ENCODE data around the gene EGLN2. TPM values are rescaled to one million over a fixed set of nuclear protein-coding genes. Genes with fewer than 3 reads are reported as not detected.

EGLN2 gene
- total RNA-seq, 2 donors from 2014 or later, result 113 to 127 TPM

DNA sequence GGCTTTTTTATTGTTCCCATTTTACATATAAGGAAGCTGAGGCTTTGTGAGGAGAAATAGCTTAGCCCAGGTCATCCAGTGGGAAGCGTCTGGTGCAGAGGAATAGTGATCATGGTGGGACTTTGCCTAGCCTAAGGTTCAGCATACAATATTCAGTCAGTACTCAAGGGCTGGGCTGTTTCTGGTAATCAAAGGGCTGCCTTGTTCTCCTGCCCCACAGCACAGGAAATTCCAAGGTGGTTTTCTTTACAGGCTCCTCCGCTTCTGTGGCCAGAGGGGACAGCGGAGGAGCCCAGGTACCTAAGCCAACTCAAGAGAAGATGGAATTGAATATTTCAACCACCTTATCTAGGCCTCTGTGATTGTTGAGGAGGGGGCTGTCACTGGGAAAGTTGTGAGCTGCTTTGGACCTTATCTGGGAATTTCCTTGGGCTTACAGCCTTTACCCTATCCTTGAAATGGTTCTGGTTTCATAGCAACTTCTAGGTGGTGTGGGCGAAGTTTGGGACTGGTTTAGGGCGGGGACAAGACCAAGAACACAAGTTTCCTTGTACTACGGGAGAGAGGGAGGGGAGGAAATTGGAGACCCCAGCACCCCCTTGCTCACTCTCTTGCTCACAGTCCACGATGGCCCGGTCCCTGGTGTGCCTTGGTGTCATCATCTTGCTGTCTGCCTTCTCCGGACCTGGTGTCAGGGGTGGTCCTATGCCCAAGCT is 23.9 kb upstream of the EGLN2 start, which contains the start of gene MIA:
MIA (plus strand) TSS at position 606 of the 716 bp plus-strand sequence; CDS start at position 628, 22 bp downstream.
- ATAC-seq (ENCODE audit: insufficient number of reproducible peaks, low FRiP score, low read depth) (no peak), DNase-seq (ENCODE audit: low spot score) (no peak)
- H3K27ac ChIP-seq, result no peak within 1 kb of the TSS

GRCh38 chr19:40775632-40776022 is 23.4 kb upstream of the EGLN2 start:
- no peak overlapping the region for H3K27ac ChIP-seq
- ATAC-seq (ENCODE audit: insufficient number of reproducible peaks, low FRiP score, low read depth), result no peak
- peaks cover 13 to 23% of the 10 kb centered on the region in 2 donors for H3K4me1 ChIP-seq (ENCODE audit: control insufficient read depth in 1 of 2, low read depth in 2 of 2)
- H3K27me3 ChIP-seq (replicated peaks; ENCODE audit: insufficient read depth), result no peaks in the 10 kb centered on the region
- H3K4me3 ChIP-seq, result no peak overlapping the region
- TF ChIP-seq, protein P1, sequence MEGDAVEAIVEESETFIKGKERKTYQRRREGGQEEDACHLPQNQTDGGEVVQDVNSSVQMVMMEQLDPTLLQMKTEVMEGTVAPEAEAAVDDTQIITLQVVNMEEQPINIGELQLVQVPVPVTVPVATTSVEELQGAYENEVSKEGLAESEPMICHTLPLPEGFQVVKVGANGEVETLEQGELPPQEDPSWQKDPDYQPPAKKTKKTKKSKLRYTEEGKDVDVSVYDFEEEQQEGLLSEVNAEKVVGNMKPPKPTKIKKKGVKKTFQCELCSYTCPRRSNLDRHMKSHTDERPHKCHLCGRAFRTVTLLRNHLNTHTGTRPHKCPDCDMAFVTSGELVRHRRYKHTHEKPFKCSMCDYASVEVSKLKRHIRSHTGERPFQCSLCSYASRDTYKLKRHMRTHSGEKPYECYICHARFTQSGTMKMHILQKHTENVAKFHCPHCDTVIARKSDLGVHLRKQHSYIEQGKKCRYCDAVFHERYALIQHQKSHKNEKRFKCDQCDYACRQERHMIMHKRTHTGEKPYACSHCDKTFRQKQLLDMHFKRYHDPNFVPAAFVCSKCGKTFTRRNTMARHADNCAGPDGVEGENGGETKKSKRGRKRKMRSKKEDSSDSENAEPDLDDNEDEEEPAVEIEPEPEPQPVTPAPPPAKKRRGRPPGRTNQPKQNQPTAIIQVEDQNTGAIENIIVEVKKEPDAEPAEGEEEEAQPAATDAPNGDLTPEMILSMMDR (IDR thresholded peaks at IDR 0.05), result no peak
- DNase-seq (ENCODE audit: low spot score), result no peak
- no peaks in the 10 kb centered on the region for H3K9me3 ChIP-seq
- H3K36me3 ChIP-seq, result no peaks in the 10 kb centered on the region

More for the DNA sequence above, 23.9 kb upstream of the EGLN2 start, which contains the start of gene MIA:
- H3K4me3 ChIP-seq, result no peak within 1 kb of the TSS
- H3K9me3 ChIP-seq, result no peaks in the 10 kb centered on the region
- H3K27me3 ChIP-seq (replicated peaks; ENCODE audit: insufficient read depth), result no peaks in the 10 kb centered on the region
- TF ChIP-seq, protein P1 (IDR thresholded peaks at IDR 0.05), result no peak
- H3K4me1 ChIP-seq (ENCODE audit: control insufficient read depth in 1 of 2, low read depth in 2 of 2), result peaks cover 13 to 23% of the 10 kb centered on the region in 2 donors
- H3K36me3 ChIP-seq, result no peaks in the 10 kb centered on the region

GRCh38 chr19:40776364-40776763 is 22.6 kb upstream of the EGLN2 start:
- no peaks in the 10 kb centered on the region for H3K9me3 ChIP-seq
- TF ChIP-seq, protein P1 (IDR thresholded peaks at IDR 0.05), result no peak
- H3K36me3 ChIP-seq, result no peaks in the 10 kb centered on the region
- peaks cover 13 to 23% of the 10 kb centered on the region in 2 donors for H3K4me1 ChIP-seq (ENCODE audit: control insufficient read depth in 1 of 2, low read depth in 2 of 2)
- no peaks in the 10 kb centered on the region for H3K27me3 ChIP-seq (replicated peaks; ENCODE audit: insufficient read depth)
- ATAC-seq (ENCODE audit: insufficient number of reproducible peaks, low FRiP score, low read depth), result no peak
- H3K4me3 ChIP-seq, result no peak overlapping the region
- no peak for DNase-seq (ENCODE audit: low spot score)
- H3K27ac ChIP-seq, result peak overlapping the region; percentile 87 to 99

DNA sequence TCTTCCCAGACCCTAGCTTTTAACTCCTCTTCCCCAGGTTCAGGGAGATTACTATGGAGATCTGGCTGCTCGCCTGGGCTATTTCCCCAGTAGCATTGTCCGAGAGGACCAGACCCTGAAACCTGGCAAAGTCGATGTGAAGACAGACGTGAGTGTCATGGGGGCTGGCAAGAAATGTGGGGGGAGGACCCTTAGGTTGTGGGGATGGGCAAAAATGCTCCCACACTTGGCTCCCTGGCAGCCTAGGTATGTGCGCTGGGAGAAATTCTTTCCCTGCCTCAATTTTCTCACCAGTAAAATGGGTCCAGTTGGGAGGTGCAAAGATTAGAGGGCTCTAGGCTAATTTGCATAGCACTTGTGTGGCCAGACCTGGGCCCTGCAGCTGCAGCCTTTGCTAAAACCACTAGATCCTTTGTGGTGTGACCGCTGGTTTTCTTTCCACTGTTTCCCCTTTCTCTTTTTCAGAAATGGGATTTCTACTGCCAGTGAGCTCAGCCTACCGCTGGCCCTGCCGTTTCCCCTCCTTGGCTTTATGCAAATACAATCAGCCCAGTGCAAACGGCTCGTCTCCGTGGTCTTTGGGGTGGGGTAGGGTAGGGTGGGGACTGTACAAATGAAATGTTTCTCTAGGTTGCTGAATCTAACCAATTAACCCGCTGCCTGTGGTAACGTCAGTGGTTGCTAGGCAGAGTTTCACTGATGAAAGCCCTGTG is 21.9 kb upstream of the EGLN2 start:
- no peaks in the 10 kb centered on the region for H3K36me3 ChIP-seq
- ATAC-seq (ENCODE audit: insufficient number of reproducible peaks, low FRiP score, low read depth), result peak; percentile 89
- no peaks in the 10 kb centered on the region for H3K27me3 ChIP-seq (replicated peaks; ENCODE audit: insufficient read depth)
- DNase-seq (ENCODE audit: low spot score), result peak; percentile 87
- H3K9me3 ChIP-seq, result no peaks in the 10 kb centered on the region
- TF ChIP-seq, protein P1 (IDR thresholded peaks at IDR 0.05), result no peak
- peak overlapping the region; percentile 87 to 99 for H3K27ac ChIP-seq
- peak overlapping the region; percentile 70 for H3K4me3 ChIP-seq
- H3K4me1 ChIP-seq (ENCODE audit: control insufficient read depth in 1 of 2, low read depth in 2 of 2), result peaks cover 13 to 23% of the 10 kb centered on the region in 2 donors

GRCh38 chr19:40777645-40777936 is 21.4 kb upstream of the EGLN2 start:
- peak overlapping the region; percentile 70 for H3K4me3 ChIP-seq
- H3K4me1 ChIP-seq (ENCODE audit: control insufficient read depth in 1 of 2, low read depth in 2 of 2), result peaks cover 13 to 23% of the 10 kb centered on the region in 2 donors
- H3K9me3 ChIP-seq, result no peaks in the 10 kb centered on the region
- H3K36me3 ChIP-seq, result no peaks in the 10 kb centered on the region
- TF ChIP-seq, protein P1 (IDR thresholded peaks at IDR 0.05), result no peak
- peak overlapping the region; percentile 87 to 99 for H3K27ac ChIP-seq
- ATAC-seq (ENCODE audit: insufficient number of reproducible peaks, low FRiP score, low read depth) (no peak), DNase-seq (ENCODE audit: low spot score) (no peak)
- no peaks in the 10 kb centered on the region for H3K27me3 ChIP-seq (replicated peaks; ENCODE audit: insufficient read depth)
